HL-60 (cell line): Measurements from ENCODE around the gene TPT1.

Source experiments
- DNase-seq, 2 experiments: peaks; one replicate each; pipeline ENCODE4 v3.0.0-alpha.2; 2010 to 2020; ENCODE audit warnings: low read depth in 1 of 2, low spot score in 1 of 2
- H3K27ac ChIP-seq: fragments of 250-450 bp; sonication (Bioruptor Pico); replicated peaks from 2 replicates; pipeline ENCODE4 v1.5.1; 2020; ENCODE audit warnings: mild to moderate bottlenecking, moderate library complexity
- H3K27me3 ChIP-seq: fragments of 250-450 bp; sonication (Bioruptor Pico); 2 replicates; pipeline ENCODE4 v1.5.1; 2021; ENCODE audit warnings: mild to moderate bottlenecking, moderate library complexity; ENCODE audit not compliant: insufficient read depth, poor library complexity, severe bottlenecking
- H3K4me3 ChIP-seq: replicated peaks from 2 replicates; pipeline ENCODE4 v1.5.1; 2011; ENCODE audit warnings: mild to moderate bottlenecking, control low read depth, low read length; ENCODE audit not compliant: insufficient read depth
- GABPA ChIP-seq: IDR thresholded peaks from 2 replicates; pipeline ENCODE4 v1.6.1; 2012; ENCODE audit warnings: low read depth
- POLR2AphosphoS5 ChIP-seq: IDR thresholded peaks from 2 replicates; pipeline ENCODE4 v1.6.1; 2012; ENCODE audit warnings: low read depth
- SPI1 ChIP-seq: IDR thresholded peaks from 2 replicates; pipeline ENCODE4 v1.6.1; 2012; ENCODE audit warnings: low read depth, mild to moderate bottlenecking, borderline replicate concordance
- TF ChIP-seq, protein P1 (sequence below): IDR thresholded peaks from one replicate; pipeline ENCODE4 v1.5.1; 2011; ENCODE audit warnings: low read length, control low read depth, inconsistent platforms; ENCODE audit not compliant: insufficient read depth
- TF ChIP-seq, protein P2 (sequence below): IDR thresholded peaks from 2 replicates; pipeline ENCODE4 v1.6.1; 2012; ENCODE audit warnings: low read depth; ENCODE audit not compliant: insufficient replicate concordance

Gene TPT1

DNA sequence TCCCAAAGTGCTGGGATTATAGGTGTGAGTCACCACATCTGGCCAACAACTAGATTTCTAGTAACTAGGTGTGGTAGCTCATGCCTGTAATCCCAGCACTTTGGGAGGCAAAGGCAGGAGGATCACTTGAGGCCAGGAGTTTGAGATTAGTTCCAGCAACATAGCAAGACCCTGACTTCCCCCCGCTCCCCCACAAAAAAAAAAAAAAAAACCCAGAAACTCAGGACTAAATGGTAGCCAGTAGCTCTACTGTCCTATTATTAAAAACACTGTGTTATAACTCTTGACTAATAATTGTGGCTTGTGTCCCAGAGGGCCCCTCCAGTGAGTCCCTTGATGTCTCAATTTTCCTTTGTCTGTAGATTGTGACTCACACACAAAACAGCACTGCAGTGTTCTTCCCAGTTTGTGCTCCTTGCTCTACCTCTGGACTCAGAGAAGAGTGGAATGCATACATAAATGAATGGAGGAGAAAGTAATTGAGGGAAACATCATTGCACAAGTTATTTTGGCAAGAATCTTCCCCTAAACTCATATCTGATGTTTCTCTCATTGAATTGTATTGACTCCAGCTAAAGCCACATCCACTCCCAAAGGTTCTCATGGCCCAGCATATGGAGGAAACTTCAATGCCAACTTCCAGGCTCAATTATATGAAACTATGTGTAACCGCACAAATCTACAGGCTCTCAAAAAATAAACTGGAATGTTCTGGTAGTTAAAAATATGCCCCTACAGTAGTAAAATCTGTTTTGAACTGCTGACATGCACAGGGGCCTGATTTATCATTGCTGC, 8.8 kb downstream of the TPT1 start:
- Histone ChIP-seq H3K27me3 (no peaks in the 10 kb centered on the region), H3K27ac (peak overlapping the region; percentile 59), H3K4me3 (no peak overlapping the region)
- TF ChIP-seq SPI1 (no peak), GABPA (no peak), POLR2AphosphoS5 (peak; percentile 44; the same call in 1 of the 2 replicates)
- TF ChIP-seq, protein P1, sequence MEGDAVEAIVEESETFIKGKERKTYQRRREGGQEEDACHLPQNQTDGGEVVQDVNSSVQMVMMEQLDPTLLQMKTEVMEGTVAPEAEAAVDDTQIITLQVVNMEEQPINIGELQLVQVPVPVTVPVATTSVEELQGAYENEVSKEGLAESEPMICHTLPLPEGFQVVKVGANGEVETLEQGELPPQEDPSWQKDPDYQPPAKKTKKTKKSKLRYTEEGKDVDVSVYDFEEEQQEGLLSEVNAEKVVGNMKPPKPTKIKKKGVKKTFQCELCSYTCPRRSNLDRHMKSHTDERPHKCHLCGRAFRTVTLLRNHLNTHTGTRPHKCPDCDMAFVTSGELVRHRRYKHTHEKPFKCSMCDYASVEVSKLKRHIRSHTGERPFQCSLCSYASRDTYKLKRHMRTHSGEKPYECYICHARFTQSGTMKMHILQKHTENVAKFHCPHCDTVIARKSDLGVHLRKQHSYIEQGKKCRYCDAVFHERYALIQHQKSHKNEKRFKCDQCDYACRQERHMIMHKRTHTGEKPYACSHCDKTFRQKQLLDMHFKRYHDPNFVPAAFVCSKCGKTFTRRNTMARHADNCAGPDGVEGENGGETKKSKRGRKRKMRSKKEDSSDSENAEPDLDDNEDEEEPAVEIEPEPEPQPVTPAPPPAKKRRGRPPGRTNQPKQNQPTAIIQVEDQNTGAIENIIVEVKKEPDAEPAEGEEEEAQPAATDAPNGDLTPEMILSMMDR = no peak
- TF ChIP-seq, protein P2, sequence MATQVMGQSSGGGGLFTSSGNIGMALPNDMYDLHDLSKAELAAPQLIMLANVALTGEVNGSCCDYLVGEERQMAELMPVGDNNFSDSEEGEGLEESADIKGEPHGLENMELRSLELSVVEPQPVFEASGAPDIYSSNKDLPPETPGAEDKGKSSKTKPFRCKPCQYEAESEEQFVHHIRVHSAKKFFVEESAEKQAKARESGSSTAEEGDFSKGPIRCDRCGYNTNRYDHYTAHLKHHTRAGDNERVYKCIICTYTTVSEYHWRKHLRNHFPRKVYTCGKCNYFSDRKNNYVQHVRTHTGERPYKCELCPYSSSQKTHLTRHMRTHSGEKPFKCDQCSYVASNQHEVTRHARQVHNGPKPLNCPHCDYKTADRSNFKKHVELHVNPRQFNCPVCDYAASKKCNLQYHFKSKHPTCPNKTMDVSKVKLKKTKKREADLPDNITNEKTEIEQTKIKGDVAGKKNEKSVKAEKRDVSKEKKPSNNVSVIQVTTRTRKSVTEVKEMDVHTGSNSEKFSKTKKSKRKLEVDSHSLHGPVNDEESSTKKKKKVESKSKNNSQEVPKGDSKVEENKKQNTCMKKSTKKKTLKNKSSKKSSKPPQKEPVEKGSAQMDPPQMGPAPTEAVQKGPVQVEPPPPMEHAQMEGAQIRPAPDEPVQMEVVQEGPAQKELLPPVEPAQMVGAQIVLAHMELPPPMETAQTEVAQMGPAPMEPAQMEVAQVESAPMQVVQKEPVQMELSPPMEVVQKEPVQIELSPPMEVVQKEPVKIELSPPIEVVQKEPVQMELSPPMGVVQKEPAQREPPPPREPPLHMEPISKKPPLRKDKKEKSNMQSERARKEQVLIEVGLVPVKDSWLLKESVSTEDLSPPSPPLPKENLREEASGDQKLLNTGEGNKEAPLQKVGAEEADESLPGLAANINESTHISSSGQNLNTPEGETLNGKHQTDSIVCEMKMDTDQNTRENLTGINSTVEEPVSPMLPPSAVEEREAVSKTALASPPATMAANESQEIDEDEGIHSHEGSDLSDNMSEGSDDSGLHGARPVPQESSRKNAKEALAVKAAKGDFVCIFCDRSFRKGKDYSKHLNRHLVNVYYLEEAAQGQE = no peak
- peak in 1 of 2 experiments; percentile 55 for DNase-seq

DNA sequence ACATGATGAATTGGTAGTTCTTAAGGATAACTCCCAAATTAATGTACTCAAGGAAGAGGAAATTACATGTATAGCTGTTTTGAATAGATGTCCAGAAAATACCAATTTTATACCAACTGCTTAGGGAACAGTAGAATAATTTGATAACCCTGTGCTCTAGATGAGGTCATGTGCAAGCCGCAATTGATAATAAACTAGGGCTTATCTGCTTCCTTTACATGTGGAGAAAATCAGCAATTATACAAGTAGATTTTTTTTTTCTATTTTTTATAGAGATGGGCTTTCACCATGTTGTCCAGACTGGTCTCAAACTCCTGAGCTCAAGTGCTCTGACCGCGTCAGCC, 9.3 kb downstream of the TPT1 start:
- no peak for DNase-seq
- H3K27ac ChIP-seq = peak overlapping the region; percentile 59

DNA sequence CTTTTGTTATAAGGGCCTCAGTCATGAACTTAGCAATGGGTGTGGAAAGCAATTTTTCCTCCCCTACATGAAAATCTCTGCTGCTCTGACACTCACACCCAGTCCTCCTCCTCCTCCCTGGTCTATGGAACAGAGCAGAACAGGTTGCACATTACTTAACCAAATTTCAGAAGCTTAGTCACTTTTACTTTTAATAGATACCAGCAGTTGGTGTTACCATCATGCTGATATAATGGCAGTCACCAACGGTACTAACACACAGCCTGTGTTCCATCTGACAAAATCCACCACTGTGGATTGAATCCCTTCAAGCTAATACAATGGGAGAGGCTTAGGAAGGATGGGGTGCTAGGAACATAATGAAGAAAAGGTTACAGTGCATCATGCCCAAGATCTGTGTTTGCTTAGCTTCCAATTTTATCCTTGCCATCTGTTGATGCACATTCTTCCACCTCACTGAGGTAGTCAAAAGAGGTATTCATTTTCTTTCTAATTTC, 9.8 kb downstream of the TPT1 start:
- DNase-seq = no peak
- peak overlapping the region; percentile 59; the same call in 1 of the 2 replicates for H3K27ac ChIP-seq
- TF ChIP-seq, protein P1 = no peak
- TF ChIP-seq, protein P2 = no peak
- peak; percentile 49; the same call in 1 of the 2 replicates for TF ChIP-seq POLR2AphosphoS5

More for the DNA sequence above, 9.3 kb downstream of the TPT1 start:
- no peak for TF ChIP-seq POLR2AphosphoS5
- TF ChIP-seq, protein P2 = no peak
- no peak for TF ChIP-seq GABPA
- TF ChIP-seq SPI1 = no peak
- TF ChIP-seq, protein P1 = no peak
- no peaks in the 10 kb centered on the region for H3K27me3 ChIP-seq
- H3K4me3 ChIP-seq = no peak overlapping the region

More for the DNA sequence above, 9.8 kb downstream of the TPT1 start:
- Histone ChIP-seq H3K27me3 (no peaks in the 10 kb centered on the region), H3K4me3 (no peak overlapping the region)
